HepG2 (cell line): ENCODE measurements around the gene H1-8. TPM values are rescaled to one million over a fixed set of nuclear protein-coding genes. Genes with fewer than 3 reads are reported as not detected.

Source experiments
- ATAC-seq: fragments of 200-7000 bp; cut with Tn5 transposase; 3 replicates; pipeline ENCODE4 v1.9.1; 2020; ENCODE audit warnings: mild to moderate bottlenecking, moderate library complexity
- BruUV-seq: library from RNA; stranded (reverse); fragments of 400-500 nt; replicated peaks from 2 replicates; lab custom pipeline; 2021; lab: Mats Ljungman, UMichigan
- CTCF ChIA-PET: fragments of 300-600 bp; formaldehyde crosslinking; extraction: SDS; loops from one replicate; lab custom pipeline; 2021; ENCODE audit warnings: low total read pairs, inconsistent platforms, low intra/inter-chr PET ratio; lab: Yijun Ruan, JAX
- POLR2A ChIA-PET: fragments of 350-600 bp; sonication (Branson Sonifier 250); formaldehyde crosslinking; loops from one replicate; lab custom pipeline; 2020; ENCODE audit warnings: antibody characterized with exemption, inconsistent platforms; lab: Yijun Ruan, JAX
- DNase-seq: peaks from one replicate; pipeline ENCODE4 v3.0.0-alpha.2; 2015; ENCODE audit warnings: low spot score
- FAIRE-seq: peaks from 3 replicates; lab custom pipeline; 2011; peaks lifted over from hg19 to GRCh38; lab: Jason Lieb, UNC
- H2AFZ ChIP-seq: one replicate; pipeline ENCODE4 v1.6.1; 2011; ENCODE audit warnings: low read length, inconsistent platforms
- H3K27ac ChIP-seq: fragments of 300-600 bp; 3 replicates; pipeline ENCODE4 v1.8.0; 2011; ENCODE audit warnings: mixed run types, mild to moderate bottlenecking, mixed read lengths, low read length, inconsistent platforms; ENCODE audit not compliant: insufficient read depth; ENCODE audit errors: extremely low read length
- H3K27me3 ChIP-seq, 2 experiments: fragments of 200-600 bp in 1 of 2; 2 replicates in 1 of 2; 3 replicates in 1 of 2; pipeline versions ENCODE4 v1.6.0 to v1.8.0; 2011; ENCODE audit warnings: low read length in 2 of 2, mild to moderate bottlenecking in 2 of 2, moderate library complexity in 2 of 2, inconsistent platforms in 1 of 2; ENCODE audit not compliant: insufficient read depth in 2 of 2, control insufficient read depth in 1 of 2
- H3K36me3 ChIP-seq, 2 experiments: fragments of 200-600 bp in 1 of 2; replicated peaks in 1 of 2; 2 replicates in 1 of 2; 3 replicates in 1 of 2; pipeline versions ENCODE4 v1.5.1 to v1.8.0; 2011; ENCODE audit warnings: low read length in 2 of 2, inconsistent platforms in 1 of 2; ENCODE audit not compliant: insufficient read depth in 2 of 2, control insufficient read depth in 1 of 2
- H3K4me1 ChIP-seq: 2 replicates; pipeline ENCODE4 v1.5.1; 2012; ENCODE audit warnings: low read length, inconsistent platforms; ENCODE audit not compliant: insufficient read depth
- H3K4me2 ChIP-seq: 2 replicates; pipeline ENCODE4 v1.6.0; 2011; ENCODE audit warnings: low read depth, low read length, inconsistent platforms
- H3K4me3 ChIP-seq, 3 experiments: fragments of 200-600 bp in 1 of 3; sonication (generic), shearing (Covaris generic) in 1 of 3; replicated peaks in 1 of 3; 2 replicates each; pipeline ENCODE4 v1.5.1; 2011 to 2016; ENCODE audit warnings: low read length in 3 of 3, inconsistent platforms in 2 of 3, low read depth in 2 of 3, mild to moderate bottlenecking in 2 of 3, control low read depth in 1 of 3, mixed read lengths in 1 of 3; ENCODE audit not compliant: insufficient read depth in 1 of 3
- H3K79me2 ChIP-seq: one replicate; pipeline ENCODE4 v1.6.1; 2011; ENCODE audit warnings: low read length, inconsistent platforms; ENCODE audit not compliant: insufficient read depth
- H3K9ac ChIP-seq: 2 replicates; pipeline ENCODE4 v1.6.0; 2011; ENCODE audit warnings: mild to moderate bottlenecking, low read depth, low read length, inconsistent platforms; ENCODE audit not compliant: insufficient read depth
- H3K9me3 ChIP-seq: 2 replicates; pipeline ENCODE4 v1.5.1; 2012; ENCODE audit warnings: mild to moderate bottlenecking, low read length
- H4K20me1 ChIP-seq: 2 replicates; pipeline ENCODE4 v1.6.0; 2011; ENCODE audit warnings: inconsistent platforms, mild to moderate bottlenecking, low read length, moderate library complexity; ENCODE audit not compliant: insufficient read depth
- FLYWCH1 ChIP-seq: sonication (generic); formaldehyde crosslinking; IDR thresholded peaks from 2 replicates; pipeline ENCODE4 v1.8.1; 2023; ENCODE audit warnings: mild to moderate bottlenecking, missing genetic modification reagents
- FOXA3 ChIP-seq: IDR thresholded peaks from 2 replicates; pipeline ENCODE4 v1.6.1; 2016; ENCODE audit warnings: missing genetic modification reagents, missing compliant biosample characterization
- KDM6A ChIP-seq: IDR thresholded peaks from 2 replicates; pipeline ENCODE4 v1.6.1; 2016; ENCODE audit warnings: low read depth
- MEF2D ChIP-seq: sonication (generic); formaldehyde crosslinking; IDR thresholded peaks from 2 replicates; pipeline ENCODE4 v1.5.1; 2020; ENCODE audit warnings: mild to moderate bottlenecking, missing genetic modification reagents
- RBM22 ChIP-seq: fragments of 200-400 bp; formaldehyde crosslinking; optimal IDR thresholded peaks from 2 replicates; pipeline ENCODE3; 2017; ENCODE audit warnings: mild to moderate bottlenecking, low read length, moderate library complexity
- SP4 ChIP-seq: sonication (generic); formaldehyde crosslinking; IDR thresholded peaks from 2 replicates; pipeline ENCODE4 v1.8.1; 2023; ENCODE audit warnings: mild to moderate bottlenecking, missing genetic modification reagents
- ZNF234 ChIP-seq: sonication (generic); formaldehyde crosslinking; conservative IDR thresholded peaks from 2 replicates; pipeline ENCODE4 v1.5.1; 2020; ENCODE audit warnings: mild to moderate bottlenecking, missing genetic modification reagents
- WGBS: methylation state at CpG from one replicate; pipeline ENCODE4 v1.1.6; 2017; ENCODE audit warnings: low lambda C conversion rate; 5-methylcytosine and 5-hydroxymethylcytosine counted together
- in situ Hi-C: cut with HindIII; loops from 2 replicates; pipeline ENCODE4 v1.10.0; 2017; ENCODE audit warnings: low pct_unique_long_range_greater_than_20kb; ENCODE audit not compliant: extremely low pct_ligation_motif_present
- intact Hi-C: fragments of 100-400 bp; cut with micrococcal nuclease; formaldehyde crosslinking; loops from one replicate; pipeline ENCODE4 v1.10.0; 2022; ENCODE audit not compliant: unreplicated experiment
- polyA plus RNA-seq, 8 experiments: library from polyadenylated mRNA; depleted of rRNA in 3 of 8; stranded (reverse) in 7 of 8; unstranded in 1 of 8; fragments of >200 nt; fragmentation: Illumina TruSeq in 4 of 8; extraction: Trizol in 4 of 8; gene quantifications; 2 replicates each; pipeline versions ENCODE4 v1.2.1 to v1.2.3, GENCODE V29; 2011 to 2016; ENCODE audit warnings: low read depth in 4 of 8, missing spikeins in 1 of 8, mixed read lengths in 1 of 8; ENCODE audit not compliant: insufficient read depth in 1 of 8
- total RNA-seq, 5 experiments: library from RNA; depleted of rRNA; stranded (reverse); fragments of >200 nt; fragmentation: Illumina TruSeq; extraction: Trizol; gene quantifications; 2 replicates each; pipeline ENCODE4 v1.2.3, GENCODE V29; 2016; ENCODE audit warnings: low read depth in 1 of 5
- TF ChIP-seq, protein P1 (sequence below): sonication (generic); formaldehyde crosslinking; IDR thresholded peaks from 2 replicates; pipeline ENCODE4 v1.4.0; 2020; ENCODE audit warnings: mild to moderate bottlenecking, missing genetic modification reagents

Gene H1-8
- total and polyA plus RNA-seq, 2 of the 13 experiments (the other 11 are each of a cell fraction or from before 2014, with no cell fraction given) = 0.08 TPM; not detected in 1

DNA sequence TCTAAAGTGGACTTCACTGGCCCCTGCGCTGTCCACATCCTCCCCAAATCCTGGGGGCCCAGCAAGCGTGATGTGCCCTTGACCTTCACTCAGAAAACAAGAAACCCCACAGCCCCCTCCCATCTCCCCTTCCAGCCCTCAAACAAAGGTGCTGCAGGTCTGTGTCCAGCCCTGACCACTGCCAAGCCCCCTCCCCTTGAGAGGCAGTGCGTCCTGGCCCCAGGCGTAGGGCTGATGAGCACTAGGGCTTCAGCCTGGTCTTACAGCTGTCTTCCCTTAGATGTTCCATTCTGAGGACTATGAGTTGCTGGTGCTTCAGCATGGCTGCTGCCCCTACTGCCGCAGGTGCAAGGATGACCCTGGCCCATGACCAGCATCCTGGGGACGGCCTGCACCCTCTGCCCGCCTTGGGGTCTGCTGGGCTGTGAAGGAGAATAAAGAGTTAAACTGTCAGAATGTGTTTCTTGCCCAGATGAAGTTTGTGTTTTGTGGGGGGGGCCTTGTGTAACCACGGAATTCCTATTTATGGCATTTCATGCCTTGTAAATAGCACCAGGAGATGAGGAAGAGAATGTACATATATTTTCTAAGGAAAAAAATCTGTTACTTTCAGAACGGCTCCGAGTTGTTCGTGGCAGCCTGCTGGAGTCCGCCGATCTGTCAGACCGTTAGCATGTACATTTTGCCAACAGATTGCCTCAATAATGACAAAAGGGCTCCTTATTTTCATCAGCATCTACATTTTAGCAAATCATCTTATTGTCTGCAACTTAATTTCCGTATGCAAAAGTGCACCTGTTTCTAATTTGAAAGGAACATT, 22.9 kb upstream of the H1-8 start:
- H3K4me2 ChIP-seq = no peak overlapping the region
- no peaks in the 10 kb centered on the region for H3K9me3 ChIP-seq
- no peaks in the 10 kb centered on the region for H3K79me2 ChIP-seq
- ChIA-PET POLR2A (no interaction called here), CTCF (no interaction called here)
- 85% methylated on average over 12 of the region's 15 CpGs for WGBS
- no peak for ATAC-seq
- FAIRE-seq = no peak
- H3K4me1 ChIP-seq = peaks cover 64% of the 10 kb centered on the region
- no peak overlapping the region for H3K9ac ChIP-seq
- H2AFZ ChIP-seq = no peak overlapping the region
- intact Hi-C loops (no loop called here), in situ Hi-C loops (no loop called here)
- TF ChIP-seq MEF2D (CRISPR knock-in tag) (no peak), KDM6A (CRISPR knock-in tag) (no peak), FOXA3 (no peak), FLYWCH1 (CRISPR knock-in tag) (no peak), SP4 (CRISPR knock-in tag) (no peak), RBM22 (no peak)
- TF ChIP-seq, protein P1, sequence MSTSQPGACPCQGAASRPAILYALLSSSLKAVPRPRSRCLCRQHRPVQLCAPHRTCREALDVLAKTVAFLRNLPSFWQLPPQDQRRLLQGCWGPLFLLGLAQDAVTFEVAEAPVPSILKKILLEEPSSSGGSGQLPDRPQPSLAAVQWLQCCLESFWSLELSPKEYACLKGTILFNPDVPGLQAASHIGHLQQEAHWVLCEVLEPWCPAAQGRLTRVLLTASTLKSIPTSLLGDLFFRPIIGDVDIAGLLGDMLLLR (CRISPR knock-in tag) = no peak
- no peaks in the 10 kb centered on the region for H3K27me3 ChIP-seq
- H3K4me3 ChIP-seq = no peak overlapping the region
- H3K36me3 ChIP-seq = no peaks in the 10 kb centered on the region
- BruUV-seq = no TSS peak
- no peaks in the 10 kb centered on the region for H4K20me1 ChIP-seq
- DNase-seq = no peak
- H3K27ac ChIP-seq = no peak overlapping the region

GRCh38 chr3:129520960-129521359, 22.0 kb upstream of the H1-8 start:
- Histone ChIP-seq H3K27ac (no peak overlapping the region), H3K27me3 (no peaks in the 10 kb centered on the region), H4K20me1 (no peaks in the 10 kb centered on the region), H3K36me3 (no peaks in the 10 kb centered on the region), H3K79me2 (no peaks in the 10 kb centered on the region), H3K4me3 (no peak overlapping the region), H3K9me3 (no peaks in the 10 kb centered on the region), H3K4me1 (peaks cover 64% of the 10 kb centered on the region), H3K4me2 (no peak overlapping the region), H3K9ac (no peak overlapping the region), H2AFZ (no peak overlapping the region)
- FAIRE-seq (no peak), DNase-seq (no peak), ATAC-seq (no peak)
- in situ Hi-C loops = no loop called here
- 77% methylated on average over 3 of the region's 4 CpGs for WGBS
- BruUV-seq = no TSS peak
- no peak for TF ChIP-seq ZNF234 (CRISPR knock-in tag)
- ChIA-PET POLR2A (no interaction called here), CTCF (no interaction called here)
- intact Hi-C loops = no loop called here
